Astrocyte of the cerebellum (primary cell): ENCODE data around the gene AFAP1L1.

Experiments
- DNase-seq: peaks from one replicate; pipeline ENCODE4 v3.0.0-alpha.2; 2011; ENCODE audit warnings: low read depth
- H3K4me3 ChIP-seq: 2 replicates; pipeline ENCODE4 v1.5.1; 2011; ENCODE audit warnings: mild to moderate bottlenecking, low read depth, low read length, moderate library complexity
- in situ Hi-C: cut with HindIII; loops from 2 replicates; pipeline ENCODE4 v1.10.0; 2017; ENCODE audit warnings: low sequenced_read_pairs
- TF ChIP-seq, protein P1 (sequence below): IDR thresholded peaks from 2 replicates; pipeline ENCODE4 v1.5.1; 2012; ENCODE audit warnings: low read length, low read depth, moderate library complexity, mild to moderate bottlenecking; ENCODE audit errors: missing control alignments

AFAP1L1 gene

DNA sequence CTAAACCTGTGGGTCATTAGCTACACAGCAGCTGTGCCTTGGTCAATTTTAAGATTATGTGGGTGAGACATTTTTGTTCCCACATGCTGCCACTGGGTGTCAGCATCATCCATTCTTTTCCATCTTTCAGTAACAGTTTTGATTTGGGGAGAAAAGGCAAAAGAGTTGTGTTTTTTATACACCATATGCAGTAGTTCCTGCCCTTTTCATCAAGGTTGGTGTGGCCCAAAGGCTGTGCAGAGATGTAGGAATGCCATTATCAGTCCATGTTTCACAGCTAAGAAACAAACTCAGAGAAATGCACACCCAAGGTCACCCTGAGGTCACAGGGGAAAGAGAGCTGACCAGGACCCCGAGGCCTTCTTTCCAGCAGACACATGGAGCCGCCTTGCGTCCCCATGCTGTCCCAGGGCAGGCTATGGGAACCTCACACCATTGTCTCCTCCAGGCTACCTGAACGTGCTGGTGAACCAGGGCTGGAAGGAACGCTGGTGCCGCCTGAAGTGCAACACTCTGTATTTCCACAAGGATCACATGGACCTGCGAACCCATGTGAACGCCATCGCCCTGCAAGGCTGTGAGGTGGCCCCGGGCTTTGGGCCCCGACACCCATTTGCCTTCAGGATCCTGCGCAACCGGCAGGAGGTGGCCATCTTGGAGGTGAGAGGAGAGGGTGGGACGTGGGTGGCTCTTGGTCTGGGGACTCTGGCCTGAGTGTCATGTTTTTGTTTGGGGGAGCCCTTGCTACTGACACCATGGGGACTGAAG, 45.8 kb downstream of the AFAP1L1 start:
- TF ChIP-seq, protein P1, sequence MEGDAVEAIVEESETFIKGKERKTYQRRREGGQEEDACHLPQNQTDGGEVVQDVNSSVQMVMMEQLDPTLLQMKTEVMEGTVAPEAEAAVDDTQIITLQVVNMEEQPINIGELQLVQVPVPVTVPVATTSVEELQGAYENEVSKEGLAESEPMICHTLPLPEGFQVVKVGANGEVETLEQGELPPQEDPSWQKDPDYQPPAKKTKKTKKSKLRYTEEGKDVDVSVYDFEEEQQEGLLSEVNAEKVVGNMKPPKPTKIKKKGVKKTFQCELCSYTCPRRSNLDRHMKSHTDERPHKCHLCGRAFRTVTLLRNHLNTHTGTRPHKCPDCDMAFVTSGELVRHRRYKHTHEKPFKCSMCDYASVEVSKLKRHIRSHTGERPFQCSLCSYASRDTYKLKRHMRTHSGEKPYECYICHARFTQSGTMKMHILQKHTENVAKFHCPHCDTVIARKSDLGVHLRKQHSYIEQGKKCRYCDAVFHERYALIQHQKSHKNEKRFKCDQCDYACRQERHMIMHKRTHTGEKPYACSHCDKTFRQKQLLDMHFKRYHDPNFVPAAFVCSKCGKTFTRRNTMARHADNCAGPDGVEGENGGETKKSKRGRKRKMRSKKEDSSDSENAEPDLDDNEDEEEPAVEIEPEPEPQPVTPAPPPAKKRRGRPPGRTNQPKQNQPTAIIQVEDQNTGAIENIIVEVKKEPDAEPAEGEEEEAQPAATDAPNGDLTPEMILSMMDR = peak; percentile 72
- DNase-seq = peak; percentile 22

DNA sequence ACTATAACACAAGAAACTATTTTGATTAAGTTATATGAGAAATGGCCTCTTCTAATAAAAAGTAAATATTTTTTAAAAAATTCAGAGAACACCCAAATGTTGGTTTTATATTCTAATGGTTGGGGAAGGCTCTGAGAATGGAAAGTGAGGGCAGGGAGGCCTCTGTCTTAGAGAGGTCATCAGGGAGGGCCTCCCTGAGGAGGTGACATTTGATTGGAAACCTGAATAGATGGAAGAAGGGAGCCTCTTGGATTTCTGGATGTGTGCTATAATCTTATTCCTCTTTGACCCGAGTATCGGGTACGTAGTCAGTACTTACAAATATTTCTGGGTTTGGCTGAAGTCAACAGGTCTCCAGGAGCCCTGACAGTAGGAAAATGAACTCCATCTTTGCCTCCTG, 47.5 kb downstream of the AFAP1L1 start:
- in situ Hi-C loops = no loop called here
- no peak for DNase-seq
- no peak overlapping the region for H3K4me3 ChIP-seq
- TF ChIP-seq, protein P1 = no peak

More for the DNA sequence above, 45.8 kb downstream of the AFAP1L1 start:
- H3K4me3 ChIP-seq = no peak overlapping the region
- in situ Hi-C loops = no loop called here

DNA sequence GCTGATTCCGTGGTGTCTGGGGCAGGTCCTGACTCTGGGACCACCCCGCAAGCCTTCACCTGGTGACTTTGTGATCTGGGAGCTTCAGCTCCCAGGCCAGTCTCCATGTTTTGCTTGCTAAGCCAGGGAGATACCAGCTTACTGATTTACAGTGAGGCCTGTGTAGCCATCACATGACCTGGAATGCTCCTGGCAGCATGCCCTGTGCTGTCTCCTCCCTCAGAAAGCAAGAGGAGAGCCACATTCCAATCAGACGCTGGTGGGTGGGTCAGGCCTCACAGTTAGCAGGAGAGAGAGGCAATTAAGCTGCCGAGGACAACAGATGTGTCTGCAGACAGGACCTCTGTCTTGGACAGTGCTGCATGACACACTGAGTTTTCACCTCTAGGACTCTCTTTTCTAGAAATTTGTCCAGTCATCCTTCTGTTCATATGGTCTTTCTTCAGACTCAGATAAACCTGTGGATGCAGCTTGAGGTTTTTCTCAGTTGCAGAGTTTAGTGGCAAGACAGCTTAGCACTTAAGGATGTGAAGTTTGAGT, 49.2 kb downstream of the AFAP1L1 start:
- in situ Hi-C loops = loop anchor here (5.0 kb wide), 1 partner anchor 36 kb away; the partner anchor contains the start of gene PCYOX1L
- TF ChIP-seq, protein P1 = no peak
- DNase-seq = peak; percentile 82
- no peak overlapping the region for H3K4me3 ChIP-seq

- TF ChIP-seq, protein P1 = no peak
- in situ Hi-C loops = loop anchor here (5.0 kb wide), 1 partner anchor 35 kb away; the partner anchor contains the start of gene PCYOX1L
- no peak overlapping the region for H3K4me3 ChIP-seq
These were observed 50.9 kb downstream of the AFAP1L1 start for GRCh38 chr5:149322518-149322917.

GRCh38 chr5:149323210-149323609, 51.6 kb downstream of the AFAP1L1 start:
- TF ChIP-seq, protein P1 = no peak
- DNase-seq = no peak
- in situ Hi-C loops = loop anchor here (5.0 kb wide), 1 partner anchor 34 kb away; the partner anchor contains the start of gene PCYOX1L
- no peak overlapping the region for H3K4me3 ChIP-seq

More at GRCh38 chr5:149322518-149322917, 50.9 kb downstream of the AFAP1L1 start:
- DNase-seq = no peak

DNA sequence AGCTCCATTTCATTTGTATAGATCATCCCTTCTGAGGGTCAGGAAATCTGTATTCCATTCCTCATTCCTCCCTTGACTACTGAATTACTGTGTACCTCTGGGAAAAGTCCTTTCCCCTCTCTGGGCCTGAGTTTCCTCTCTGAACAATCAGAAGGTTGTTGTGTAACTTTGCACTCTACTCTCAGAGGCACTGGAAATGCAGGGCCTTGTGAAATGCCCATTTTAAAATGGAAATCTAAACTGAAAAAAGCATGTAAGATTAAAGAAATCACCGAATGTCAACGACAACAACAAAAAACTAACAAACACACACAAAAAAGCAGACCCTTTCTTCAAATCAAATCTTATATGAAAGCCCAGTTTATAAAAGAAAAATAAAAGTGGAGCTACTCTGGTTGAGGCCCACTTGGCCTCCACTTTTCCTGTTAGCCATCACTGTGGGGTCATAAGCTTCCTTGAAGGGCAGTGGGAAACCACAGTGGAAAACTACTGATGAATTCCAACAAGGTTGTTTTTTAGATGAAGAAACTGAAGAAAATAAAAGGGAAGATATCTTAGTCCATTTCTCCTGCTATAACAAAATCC, 52.1 kb downstream of the AFAP1L1 start:
- no peak overlapping the region for H3K4me3 ChIP-seq
- no peak for DNase-seq
- in situ Hi-C loops = loop anchor here (5.0 kb wide), 1 partner anchor 34 kb away; the partner anchor contains the start of gene PCYOX1L
- TF ChIP-seq, protein P1 = no peak
